Neutrophil (primary cell): ENCODE data around the gene PSD.

ENCODE experiments used
- H3K27ac ChIP-seq: fragments of 200-600 bp; sonication (generic); 2 replicates; pipeline ENCODE4 v1.5.1; 2016; ENCODE audit warnings: mild to moderate bottlenecking, moderate library complexity
- H3K27me3 ChIP-seq: fragments of 200-600 bp; sonication (generic); 2 replicates; pipeline ENCODE4 v1.6.0; 2016; ENCODE audit warnings: mild to moderate bottlenecking
- H3K36me3 ChIP-seq: fragments of 200-600 bp; sonication (generic); 2 replicates; pipeline ENCODE4 v1.5.1; 2017
- H3K4me1 ChIP-seq, 2 experiments: fragments of 200-600 bp in 1 of 2; sonication (generic) in 1 of 2; 1 replicate in 1 of 2; 2 replicates in 1 of 2; pipeline versions ENCODE4 v1.5.1 to v1.6.1; 2013 to 2016; ENCODE audit warnings: low read depth in 1 of 2, low read length in 1 of 2, mild to moderate bottlenecking in 1 of 2, moderate library complexity in 1 of 2; ENCODE audit not compliant: control insufficient read depth in 1 of 2, insufficient read depth in 1 of 2
- H3K4me3 ChIP-seq, 2 experiments: fragments of 200-600 bp in 1 of 2; sonication (generic) in 1 of 2; 1 replicate in 1 of 2; 2 replicates in 1 of 2; pipeline ENCODE4 v1.5.1; 2013 to 2016; ENCODE audit warnings: low read depth in 1 of 2, low read length in 1 of 2, mild to moderate bottlenecking in 1 of 2, moderate library complexity in 1 of 2
- H3K9me3 ChIP-seq: fragments of 200-600 bp; sonication (generic); 2 replicates; pipeline ENCODE4 v1.5.1; 2016
- CTCF ChIP-seq: fragments of 200-600 bp; sonication (generic); IDR thresholded peaks from 2 replicates; pipeline ENCODE4 v1.5.1; 2016; ENCODE audit warnings: antibody characterized with exemption

Gene PSD

GRCh38 chr10:102404361-102405107, 14.1 kb downstream of the PSD start:
- peaks cover 41% of the 10 kb centered on the region for H3K36me3 ChIP-seq
- H3K4me3 ChIP-seq: no peak overlapping the region
- H3K4me1 ChIP-seq: peaks cover 4 to 11% of the 10 kb centered on the region in 2 experiments
- H3K9me3 ChIP-seq: no peaks in the 10 kb centered on the region
- TF ChIP-seq CTCF: no peak
- no peak overlapping the region for H3K27ac ChIP-seq
- H3K27me3 ChIP-seq: peaks cover 43% of the 10 kb centered on the region

DNA sequence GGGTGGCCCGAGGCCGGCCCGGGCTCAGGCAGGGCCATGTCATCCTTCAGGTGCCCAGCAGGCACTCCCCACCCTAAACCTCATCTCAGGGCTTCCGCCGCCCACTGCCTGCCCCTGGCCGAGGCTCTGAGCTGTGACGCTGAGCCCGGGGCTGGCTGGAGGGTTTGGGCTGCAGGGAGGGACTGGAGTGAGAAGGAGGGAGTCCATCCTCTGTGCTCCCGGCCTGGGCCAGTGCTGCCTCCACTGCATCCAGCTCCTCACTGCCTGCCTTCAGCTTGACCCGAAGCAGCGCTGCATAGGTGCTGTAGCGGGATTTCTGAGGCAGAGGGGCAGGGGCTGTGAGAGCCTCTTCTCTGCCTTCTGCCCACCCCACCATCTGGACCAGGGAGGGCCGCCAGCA, 15.5 kb downstream of the PSD start:
- H3K9me3 ChIP-seq: no peaks in the 10 kb centered on the region
- no peak overlapping the region for H3K27ac ChIP-seq
- TF ChIP-seq CTCF: no peak
- H3K4me1 ChIP-seq: peaks cover 17 to 20% of the 10 kb centered on the region in 2 experiments
- H3K27me3 ChIP-seq: peaks cover 28% of the 10 kb centered on the region
- peaks cover 53% of the 10 kb centered on the region for H3K36me3 ChIP-seq
- H3K4me3 ChIP-seq: no peak overlapping the region

DNA sequence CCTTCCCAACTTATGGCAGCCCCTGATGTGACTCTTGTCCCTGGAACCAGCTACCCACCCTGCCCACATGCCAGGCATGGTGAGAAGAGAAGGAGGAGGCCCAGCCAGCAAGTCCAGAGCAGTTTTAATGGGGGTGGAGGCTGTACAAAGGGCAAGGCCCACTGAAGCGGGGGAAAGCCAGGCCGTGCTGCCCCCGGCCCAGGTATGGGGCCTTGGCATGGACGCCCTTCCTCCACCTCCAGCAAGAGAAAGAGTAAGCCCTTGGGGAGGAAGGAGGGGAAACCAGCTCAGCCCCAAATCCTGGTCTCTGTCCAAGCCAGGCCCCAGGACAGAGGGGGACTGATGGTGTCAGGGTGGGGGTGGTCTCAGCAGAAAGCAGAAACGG, 16.1 kb downstream of the PSD start:
- H3K4me3 ChIP-seq: no peak overlapping the region
- no peaks in the 10 kb centered on the region for H3K9me3 ChIP-seq
- H3K4me1 ChIP-seq: peaks cover 17 to 20% of the 10 kb centered on the region in 2 experiments
- peaks cover 22% of the 10 kb centered on the region for H3K27me3 ChIP-seq
- peaks cover 59% of the 10 kb centered on the region for H3K36me3 ChIP-seq
- TF ChIP-seq CTCF: no peak
- no peak overlapping the region for H3K27ac ChIP-seq

DNA sequence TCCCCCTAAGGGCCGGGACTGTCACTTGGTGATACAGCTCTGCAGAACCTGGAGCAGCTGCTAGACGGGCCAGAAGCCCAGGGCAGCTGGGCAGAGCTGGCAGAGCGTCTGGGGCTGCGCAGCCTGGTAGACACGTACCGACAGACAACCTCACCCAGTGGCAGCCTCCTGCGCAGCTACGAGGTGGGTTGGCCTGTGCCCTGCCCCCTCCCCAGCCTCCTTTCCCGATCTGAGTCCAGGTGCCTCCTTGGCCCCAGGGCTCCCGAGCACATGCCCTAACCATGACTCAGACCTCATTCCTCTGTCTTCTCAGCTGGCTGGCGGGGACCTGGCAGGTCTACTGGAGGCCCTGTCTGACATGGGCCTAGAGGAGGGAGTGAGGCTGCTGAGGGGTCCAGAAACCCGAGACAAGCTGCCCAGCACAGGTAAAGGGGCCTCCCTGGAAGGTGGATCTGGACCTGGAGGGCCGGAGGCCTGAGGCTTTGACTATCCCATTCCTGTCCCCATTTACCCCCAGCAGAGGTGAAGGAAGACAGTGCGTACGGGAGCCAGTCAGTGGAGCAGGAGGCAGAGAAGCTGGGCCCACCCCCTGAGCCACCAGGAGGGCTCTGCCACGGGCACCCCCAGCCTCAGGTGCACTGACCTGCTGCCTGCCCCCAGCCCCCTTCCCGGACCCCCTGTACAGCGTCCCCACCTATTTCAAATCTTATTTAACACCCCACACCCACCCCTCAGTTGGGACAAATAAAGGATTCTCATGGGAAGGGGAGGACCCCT, 16.7 kb downstream of the PSD start:
- peaks cover 16% of the 10 kb centered on the region for H3K27me3 ChIP-seq
- no peak for TF ChIP-seq CTCF
- no peak overlapping the region for H3K4me3 ChIP-seq
- H3K27ac ChIP-seq: no peak overlapping the region
- H3K4me1 ChIP-seq: peaks cover 19 to 20% of the 10 kb centered on the region in 2 experiments
- peaks cover 65% of the 10 kb centered on the region for H3K36me3 ChIP-seq
- no peaks in the 10 kb centered on the region for H3K9me3 ChIP-seq

- Histone ChIP-seq H3K27ac (no peak overlapping the region), H3K4me3 (no peak overlapping the region), H3K27me3 (peaks cover 13% of the 10 kb centered on the region), H3K9me3 (no peaks in the 10 kb centered on the region), H3K4me1 (peaks cover 26 to 27% of the 10 kb centered on the region in 2 experiments), H3K36me3 (peaks cover 71% of the 10 kb centered on the region)
- TF ChIP-seq CTCF: no peak
These were observed 17.3 kb downstream of the PSD start for GRCh38 chr10:102401342-102401654.
